CD14-positive monocyte (primary cell): Measurements from ENCODE around the gene CCDC107. TPM values are rescaled to one million over a fixed set of nuclear protein-coding genes. Genes with fewer than 3 reads are reported as not detected.

Source experiments
- DNase-seq, 3 donors: peaks; one replicate each; pipeline ENCODE4 v3.0.0-alpha.2; 2011 to 2022
- H2AFZ ChIP-seq: 2 replicates; pipeline ENCODE4 v1.6.0; 2012; ENCODE audit warnings: mild to moderate bottlenecking, low read depth, low read length, inconsistent platforms; ENCODE audit not compliant: insufficient read depth, poor library complexity, severe bottlenecking
- H3K27ac ChIP-seq, 2 donors: 1 replicate in 1 of 2; 2 replicates in 1 of 2; pipeline ENCODE4 v1.5.1; 2012 to 2013; ENCODE audit warnings: low read length in 2 of 2, control low read depth in 1 of 2, inconsistent platforms in 1 of 2, low read depth in 1 of 2, mild to moderate bottlenecking in 1 of 2
- H3K27me3 ChIP-seq, 2 donors: one replicate each; pipeline versions ENCODE4 v1.6.0 to v1.6.1; 2011 to 2013; ENCODE audit warnings: low read length in 2 of 2; ENCODE audit not compliant: control insufficient read depth in 2 of 2, insufficient read depth in 2 of 2
- H3K36me3 ChIP-seq, 2 donors: replicated peaks in 1 of 2; 1 replicate in 1 of 2; 2 replicates in 1 of 2; pipeline versions ENCODE4 v1.5.1 to v1.6.1; 2012 to 2013; ENCODE audit warnings: low read length in 2 of 2, control low read depth in 1 of 2, inconsistent platforms in 1 of 2, mild to moderate bottlenecking in 1 of 2; ENCODE audit not compliant: insufficient read depth in 2 of 2, control insufficient read depth in 1 of 2
- H3K4me1 ChIP-seq, 2 donors: 1 replicate in 1 of 2; 2 replicates in 1 of 2; pipeline versions ENCODE4 v1.5.1 to v1.6.1; 2012 to 2013; ENCODE audit warnings: low read length in 2 of 2, control low read depth in 1 of 2, inconsistent platforms in 1 of 2, mild to moderate bottlenecking in 1 of 2, moderate library complexity in 1 of 2; ENCODE audit not compliant: insufficient read depth in 2 of 2, control insufficient read depth in 1 of 2
- H3K4me2 ChIP-seq: replicated peaks from 2 replicates; pipeline ENCODE3; 2012; ENCODE audit warnings: low read length, moderate library complexity, mild to moderate bottlenecking; ENCODE audit not compliant: poor library complexity, severe bottlenecking; ENCODE audit errors: extremely low read depth
- H3K4me3 ChIP-seq, 3 experiments: fragments of 200-600 bp in 1 of 3; sonication (generic) in 1 of 3; replicated peaks in 1 of 3; 1 replicate in 2 of 3; 2 replicates in 1 of 3; pipeline ENCODE4 v1.5.1; 2011 to 2013; ENCODE audit warnings: low read length in 3 of 3, mild to moderate bottlenecking in 3 of 3, control low read depth in 2 of 3, low read depth in 2 of 3, inconsistent platforms in 1 of 3, moderate library complexity in 1 of 3
- H3K79me2 ChIP-seq: 2 replicates; pipeline ENCODE4 v1.6.0; 2012; ENCODE audit warnings: mild to moderate bottlenecking, control low read depth, inconsistent platforms, low read length, moderate library complexity; ENCODE audit not compliant: insufficient read depth
- H3K9ac ChIP-seq: 2 replicates; pipeline ENCODE4 v1.6.0; 2017; ENCODE audit warnings: low read length, mild to moderate bottlenecking; ENCODE audit not compliant: insufficient read depth, poor library complexity, severe bottlenecking
- H3K9me3 ChIP-seq, 2 donors: replicated peaks in 1 of 2; 1 replicate in 1 of 2; 2 replicates in 1 of 2; pipeline versions ENCODE4 v1.5.1 to v1.6.1; 2012 to 2013; ENCODE audit warnings: low read length in 2 of 2, control low read depth in 1 of 2; ENCODE audit not compliant: control insufficient read depth in 1 of 2, insufficient read depth in 1 of 2
- H4K20me1 ChIP-seq: 2 replicates; pipeline ENCODE4 v1.6.0; 2012; ENCODE audit warnings: mild to moderate bottlenecking, low read length, control low read depth, moderate library complexity; ENCODE audit not compliant: insufficient read depth
- H3K27ac Mint-ChIP-seq, 7 donors: one replicate each; pipeline ENCODE4 v1.8.0; 2020; ENCODE audit warnings: mild to moderate bottlenecking in 7 of 7, mixed read lengths in 7 of 7, moderate library complexity in 6 of 7, inconsistent platforms in 2 of 7
- H3K27me3 Mint-ChIP-seq, 3 donors: one replicate each; pipeline ENCODE4 v1.8.0; 2021 to 2022; ENCODE audit warnings: low read depth in 3 of 3, mild to moderate bottlenecking in 3 of 3, mixed read lengths in 3 of 3, moderate library complexity in 3 of 3, inconsistent platforms in 1 of 3
- H3K36me3 Mint-ChIP-seq, 2 donors: one replicate each; pipeline ENCODE4 v1.8.0; 2020; ENCODE audit warnings: mixed read lengths in 2 of 2, inconsistent platforms in 1 of 2, mild to moderate bottlenecking in 1 of 2
- H3K4me1 Mint-ChIP-seq: one replicate; pipeline ENCODE4 v1.8.0; 2020; ENCODE audit warnings: mild to moderate bottlenecking, mixed read lengths
- H3K4me3 Mint-ChIP-seq, 2 donors: one replicate each; pipeline ENCODE4 v1.8.0; 2020; ENCODE audit warnings: mild to moderate bottlenecking in 2 of 2, mixed read lengths in 2 of 2, moderate library complexity in 1 of 2
- H3K9me3 Mint-ChIP-seq, 7 donors: one replicate each; pipeline ENCODE4 v1.8.0; 2020 to 2022; ENCODE audit warnings: mixed read lengths in 7 of 7, mild to moderate bottlenecking in 6 of 7, moderate library complexity in 6 of 7, inconsistent platforms in 2 of 7
- CTCF ChIP-seq: fragments of 200-600 bp; IDR thresholded peaks from one replicate; pipeline ENCODE4 v1.8.0; 2022; ENCODE audit warnings: antibody characterized with exemption, mild to moderate bottlenecking
- WGBS: methylation state at CpG from one replicate; pipeline ENCODE4 v1.1.5; 2013; ENCODE audit warnings: missing lambda C conversion rate; ENCODE audit not compliant: insufficient coverage; 5-methylcytosine and 5-hydroxymethylcytosine counted together
- intact Hi-C, 2 donors: fragments of 100-400 bp; cut with micrococcal nuclease; formaldehyde crosslinking; loops; one replicate each; pipeline versions ENCODE4 v1.15.0 to v1.15.1; 2023
- polyA plus RNA-seq, 3 donors: library from polyadenylated mRNA; depleted of rRNA in 1 of 3; unstranded in 2 of 3; stranded (reverse) in 1 of 3; fragments of 300-500 nt in 2 of 3; fragments of >200 nt in 1 of 3; fragmentation: Illumina TruSeq in 2 of 3; gene quantifications; 1 replicate in 2 of 3; 2 replicates in 1 of 3; pipeline ENCODE4 v1.2.3, GENCODE V29; 2012 to 2021

Gene CCDC107
- polyA plus RNA-seq, 3 donors = 17.2 to 32.6 (median 23.2) TPM

DNA sequence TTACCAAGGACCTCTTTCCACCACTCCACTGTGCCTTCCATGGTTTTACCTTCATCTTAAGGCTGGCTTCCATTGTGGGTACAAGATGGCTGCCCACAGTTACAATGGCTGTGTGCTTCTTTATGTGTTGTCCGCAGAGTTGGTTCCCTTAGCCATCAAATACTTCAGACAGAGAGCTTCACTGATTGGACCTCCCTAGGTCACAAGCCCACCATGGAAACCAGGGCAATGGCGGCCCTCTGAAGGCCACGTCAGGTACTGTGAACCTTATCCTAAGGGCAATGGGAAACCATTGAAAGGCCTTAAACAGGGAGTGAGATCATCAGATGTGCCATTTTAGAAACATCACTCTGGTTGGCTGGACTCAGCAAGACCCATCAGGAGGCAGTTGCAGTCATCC is 9.8 kb downstream of the CCDC107 start:
- no peak overlapping the region for H3K4me3 Mint-ChIP-seq
- no peaks in the 10 kb centered on the region for H4K20me1 ChIP-seq
- no peak overlapping the region for H3K27ac ChIP-seq
- WGBS = 94% methylated on average over 2 of the region's 3 CpGs
- no peak overlapping the region for H3K27ac Mint-ChIP-seq
- no peak for TF ChIP-seq CTCF
- H3K9me3 ChIP-seq = no peaks in the 10 kb centered on the region
- H2AFZ ChIP-seq = no peak overlapping the region
- intact Hi-C loops = no loop called here
- no peaks in the 10 kb centered on the region for H3K27me3 ChIP-seq
- peaks cover 21% of the 10 kb centered on the region for H3K79me2 ChIP-seq
- peaks cover 0 to 6% (median 3%) of the 10 kb centered on the region in 3 donors for H3K27me3 Mint-ChIP-seq
- no peaks in the 10 kb centered on the region for H3K36me3 ChIP-seq
- peaks cover 0 to 3% (median 1%) of the 10 kb centered on the region in 7 donors for H3K9me3 Mint-ChIP-seq
- no peak overlapping the region for H3K4me2 ChIP-seq
- H3K9ac ChIP-seq = no peak overlapping the region
- H3K36me3 Mint-ChIP-seq = peaks cover 0 to 1% of the 10 kb centered on the region in 2 donors
- peaks cover 23 to 28% of the 10 kb centered on the region in 2 donors for H3K4me1 ChIP-seq
- no peak overlapping the region for H3K4me3 ChIP-seq
- H3K4me1 Mint-ChIP-seq = peaks cover 24% of the 10 kb centered on the region
- no peak for DNase-seq

- Mint-ChIP-seq H3K36me3 (peaks cover 0 to under 1% of the 10 kb centered on the region in 2 donors), H3K27me3 (peaks cover 9 to 13% (median 12%) of the 10 kb centered on the region in 3 donors), H3K4me1 (peaks cover 8% of the 10 kb centered on the region), H3K9me3 (peaks cover 0 to 4% (median 1%) of the 10 kb centered on the region in 7 donors), H3K27ac (no peak overlapping the region), H3K4me3 (no peak overlapping the region)
- intact Hi-C loops = no loop called here
- H3K79me2 ChIP-seq = peaks cover 6% of the 10 kb centered on the region
- H3K4me1 ChIP-seq = peaks cover 10 to 13% of the 10 kb centered on the region in 2 donors
- no peak overlapping the region for H3K4me2 ChIP-seq
- H3K36me3 ChIP-seq = no peaks in the 10 kb centered on the region
- no peak overlapping the region for H2AFZ ChIP-seq
- H3K9ac ChIP-seq = no peak overlapping the region
- no peak for TF ChIP-seq CTCF
- DNase-seq = no peak
- no peaks in the 10 kb centered on the region for H3K9me3 ChIP-seq
- H3K27ac ChIP-seq = no peak overlapping the region
- 57% methylated on average over 2 of the region's 6 CpGs for WGBS
- no peak overlapping the region for H3K4me3 ChIP-seq
- peaks cover 4 to 6% of the 10 kb centered on the region in 2 donors for H3K27me3 ChIP-seq
- H4K20me1 ChIP-seq = no peaks in the 10 kb centered on the region
Measured at GRCh38 chr9:35669331-35670145, 11.4 kb downstream of the CCDC107 start.
